IMR-90 (cell line): Measurements from ENCODE around the gene NHSL2. TPM values are rescaled to one million over a fixed set of nuclear protein-coding genes. Genes with fewer than 3 reads are reported as not detected.

Experiments
- ATAC-seq: fragments of 200-7000 bp; cut with Tn5 transposase; 2 replicates; pipeline ENCODE4 v1.9.1; 2020; ENCODE audit warnings: low read depth, mild to moderate bottlenecking, moderate library complexity
- BruUV-seq: library from RNA; stranded (reverse); fragments of 400-500 nt; replicated peaks from 2 replicates; lab custom pipeline; 2021; lab: Mats Ljungman, UMichigan
- CTCF ChIA-PET: fragments of 300-600 bp; formaldehyde crosslinking; extraction: SDS; loops from one replicate; lab custom pipeline; 2021; ENCODE audit warnings: antibody characterized with exemption; lab: Yijun Ruan, JAX
- POLR2A ChIA-PET: fragments of 300-600 bp; sonication (Branson Sonifier 250); formaldehyde crosslinking; loops from one replicate; lab custom pipeline; 2022; ENCODE audit warnings: antibody characterized with exemption; ENCODE audit not compliant: unreplicated experiment; lab: Charles Lee
- DNase-seq: peaks from one replicate; pipeline ENCODE4 v3.0.0; 2013
- H2AFZ ChIP-seq: replicated peaks from 2 replicates; pipeline ENCODE3; 2013; ENCODE audit warnings: low read length, mild to moderate bottlenecking; ENCODE audit not compliant: poor library complexity
- H2AK5ac ChIP-seq: 2 replicates; pipeline ENCODE4 v1.6.1; 2013; ENCODE audit warnings: low read depth, low read length, inconsistent platforms
- H2AK9ac ChIP-seq: replicated peaks from 2 replicates; pipeline ENCODE3; 2013; ENCODE audit warnings: mild to moderate bottlenecking, low read depth, low read length, moderate library complexity; ENCODE audit not compliant: poor library complexity
- H2BK120ac ChIP-seq: 2 replicates; pipeline ENCODE4 v1.6.1; 2013; ENCODE audit warnings: low read depth, low read length, inconsistent platforms
- H2BK15ac ChIP-seq: 3 replicates; pipeline ENCODE4 v1.6.1; 2013; ENCODE audit warnings: low read depth, low read length, inconsistent platforms
- H2BK20ac ChIP-seq: 2 replicates; pipeline ENCODE4 v1.6.1; 2013; ENCODE audit warnings: low read depth, mild to moderate bottlenecking, inconsistent platforms, low read length, moderate library complexity
- H2BK5ac ChIP-seq: 2 replicates; pipeline ENCODE4 v1.6.1; 2013; ENCODE audit warnings: mild to moderate bottlenecking, low read depth, low read length, inconsistent platforms; ENCODE audit not compliant: poor library complexity, severe bottlenecking
- H3K14ac ChIP-seq: replicated peaks from 2 replicates; pipeline ENCODE4 v1.6.1; 2013; ENCODE audit warnings: low read depth, low read length, inconsistent platforms
- H3K18ac ChIP-seq: 2 replicates; pipeline ENCODE4 v1.6.1; 2013; ENCODE audit warnings: low read depth, low read length, control low read depth
- H3K23ac ChIP-seq: 2 replicates; pipeline ENCODE4 v1.6.1; 2013; ENCODE audit warnings: low read depth, low read length, inconsistent platforms
- H3K27ac ChIP-seq: 2 replicates; pipeline ENCODE4 v1.5.1; 2013; ENCODE audit warnings: mild to moderate bottlenecking, control low read depth, low read length; ENCODE audit not compliant: insufficient read depth
- H3K27me3 ChIP-seq: 2 replicates; pipeline ENCODE4 v1.6.1; 2013; ENCODE audit warnings: low read length; ENCODE audit not compliant: control insufficient read depth, insufficient read depth
- H3K36me3 ChIP-seq: 2 replicates; pipeline ENCODE4 v1.6.1; 2013; ENCODE audit warnings: low read length, mixed read lengths; ENCODE audit not compliant: control insufficient read depth, insufficient read depth
- H3K4ac ChIP-seq: 2 replicates; pipeline ENCODE4 v1.6.1; 2013; ENCODE audit warnings: low read depth, low read length, inconsistent platforms
- H3K4me1 ChIP-seq: 2 replicates; pipeline ENCODE4 v1.6.1; 2013; ENCODE audit warnings: low read length, mixed read lengths; ENCODE audit not compliant: control insufficient read depth, insufficient read depth
- H3K4me2 ChIP-seq: 2 replicates; pipeline ENCODE4 v1.6.1; 2013; ENCODE audit warnings: low read depth, mild to moderate bottlenecking, control low read depth, low read length, moderate library complexity
- H3K4me3 ChIP-seq: 2 replicates; pipeline ENCODE4 v1.5.1; 2013; ENCODE audit warnings: low read depth, mild to moderate bottlenecking, control low read depth, low read length, moderate library complexity; ENCODE audit not compliant: insufficient read depth
- H3K56ac ChIP-seq: 2 replicates; pipeline ENCODE4 v1.6.1; 2013; ENCODE audit warnings: low read length, inconsistent platforms; ENCODE audit not compliant: insufficient read depth; ENCODE audit errors: extremely low read depth
- H3K79me1 ChIP-seq, 2 experiments: 2 replicates each; pipeline ENCODE4 v1.6.1; 2013; ENCODE audit warnings: low read length in 2 of 2, inconsistent platforms in 1 of 2, low read depth in 1 of 2
- H3K9ac ChIP-seq: 2 replicates; pipeline ENCODE4 v1.6.1; 2013; ENCODE audit warnings: low read depth, low read length, control low read depth
- H3K9me1 ChIP-seq: 2 replicates; pipeline ENCODE4 v1.6.1; 2013; ENCODE audit warnings: low read length, inconsistent platforms; ENCODE audit not compliant: insufficient read depth
- H3K9me3 ChIP-seq: 2 replicates; pipeline ENCODE4 v1.6.1; 2013; ENCODE audit warnings: low read length; ENCODE audit not compliant: control insufficient read depth, insufficient read depth
- H4K20me1 ChIP-seq: 2 replicates; pipeline ENCODE4 v1.6.1; 2013; ENCODE audit warnings: low read length, inconsistent platforms; ENCODE audit not compliant: insufficient read depth
- H4K5ac ChIP-seq: 2 replicates; pipeline ENCODE4 v1.6.1; 2013; ENCODE audit warnings: mild to moderate bottlenecking, low read depth, low read length, control low read depth
- H4K8ac ChIP-seq, 2 experiments: 2 replicates each; pipeline ENCODE4 v1.6.1; 2013; ENCODE audit warnings: low read depth in 2 of 2, low read length in 2 of 2, control low read depth in 1 of 2, inconsistent platforms in 1 of 2
- H4K91ac ChIP-seq: 2 replicates; pipeline ENCODE4 v1.6.1; 2013; ENCODE audit warnings: low read depth, low read length, inconsistent platforms; ENCODE audit not compliant: insufficient read depth
- CHD1 ChIP-seq: IDR thresholded peaks from 2 replicates; pipeline ENCODE4 v1.6.1; 2012; ENCODE audit warnings: low read depth, low read length, improper control_type of control experiment
- FOS ChIP-seq: fragments of 150-350 bp; IDR thresholded peaks from 2 replicates; pipeline ENCODE4 v1.6.1; 2016; ENCODE audit warnings: low read depth, low read length
- MAFK ChIP-seq: IDR thresholded peaks from 2 replicates; pipeline ENCODE4 v1.6.1; 2012; ENCODE audit warnings: low read depth, low read length, improper control_type of control experiment
- MAZ ChIP-seq: IDR thresholded peaks from 2 replicates; pipeline ENCODE4 v1.6.1; 2012; ENCODE audit warnings: low read depth, mild to moderate bottlenecking, low read length, improper control_type of control experiment, moderate library complexity, borderline replicate concordance
- MXI1 ChIP-seq: IDR thresholded peaks from 2 replicates; pipeline ENCODE4 v1.6.1; 2012; ENCODE audit warnings: low read depth, mild to moderate bottlenecking, low read length, moderate library complexity, borderline replicate concordance
- POLR2A ChIP-seq: IDR thresholded peaks from 2 replicates; pipeline ENCODE4 v1.6.1; 2012; ENCODE audit warnings: mild to moderate bottlenecking, low read depth, low read length
- RAD21 ChIP-seq: IDR thresholded peaks from 2 replicates; pipeline ENCODE4 v1.6.1; 2012; ENCODE audit warnings: low read length, improper control_type of control experiment
- RCOR1 ChIP-seq: IDR thresholded peaks from 2 replicates; pipeline ENCODE4 v1.6.1; 2012; ENCODE audit warnings: mild to moderate bottlenecking, low read length, improper control_type of control experiment; ENCODE audit not compliant: insufficient replicate concordance
- SMC3 ChIP-seq: fragments of 150-350 bp; IDR thresholded peaks from 2 replicates; pipeline ENCODE4 v1.6.1; 2016; ENCODE audit warnings: low read depth, mild to moderate bottlenecking, antibody characterized with exemption, low read length, moderate library complexity
- WGBS, 2 experiments: methylation state at CpG; one replicate each; pipeline versions ENCODE4 v1.1.5 to v1.1.7; 2013; ENCODE audit warnings: missing lambda C conversion rate in 2 of 2; ENCODE audit not compliant: insufficient read length in 1 of 2; ENCODE audit errors: extremely low coverage in 2 of 2; 5-methylcytosine and 5-hydroxymethylcytosine counted together
- dilution Hi-C: fragments of 300-500 bp; cut with HindIII; formaldehyde crosslinking; loops from one replicate; pipeline ENCODE4 v1.14.3; 2018; ENCODE audit warnings: low sequenced_read_pairs; ENCODE audit not compliant: unreplicated experiment
- in situ Hi-C: fragments of 300-500 bp; cut with MboI; formaldehyde crosslinking; loops from 3 replicates; pipeline ENCODE4 v1.14.3; 2019; ENCODE audit warnings: low sequenced_read_pairs, inconsistent platforms, mixed read lengths
- intact Hi-C: fragments of 100-400 bp; cut with micrococcal nuclease; formaldehyde crosslinking; loops from 2 replicates; pipeline ENCODE4 v1.10.0; 2022
- polyA plus RNA-seq, 3 experiments: library from polyadenylated mRNA; depleted of rRNA; stranded (reverse); fragments of >200 nt; gene quantifications; 2 replicates each; pipeline ENCODE4 v1.2.3, GENCODE V29; 2012; ENCODE audit warnings: low replicate concordance in 1 of 3
- total RNA-seq: library from RNA; depleted of rRNA; stranded (reverse); fragments of >200 nt; gene quantifications from 2 replicates; pipeline ENCODE4 v1.2.3, GENCODE V29; 2012
- TF ChIP-seq, protein P1 (sequence below): conservative IDR thresholded peaks from 2 replicates; pipeline ENCODE4 v1.5.1; 2012; ENCODE audit warnings: mild to moderate bottlenecking, low read depth, low read length, improper control_type of control experiment

The NHSL2 gene
- total and polyA plus RNA-seq, 2 of the 4 experiments (the other 2 are of a cell fraction), result 0.72 to 0.75 TPM

DNA sequence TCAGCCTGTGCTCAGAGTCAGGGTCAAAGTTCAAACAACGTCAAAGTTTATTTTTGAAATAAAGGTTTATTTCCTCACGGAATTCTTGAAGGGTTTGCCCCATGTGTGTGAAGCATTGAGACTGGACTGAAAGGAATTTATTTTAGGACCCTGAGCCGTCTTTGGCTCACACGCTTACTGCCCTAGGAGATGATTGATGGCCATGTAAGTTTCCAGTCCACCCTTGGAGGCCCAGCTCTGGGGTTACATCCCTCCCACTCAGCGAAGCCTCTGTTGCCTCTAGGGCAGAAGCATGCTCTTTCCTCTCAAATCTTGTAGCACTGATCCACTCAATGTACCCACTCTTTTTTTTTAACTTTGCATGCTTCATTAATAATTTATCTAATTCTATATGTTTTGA, 4.5 kb upstream of the NHSL2 start:
- Histone ChIP-seq H3K36me3 (no peaks in the 10 kb centered on the region), H3K4me3 (no peak overlapping the region), H4K5ac (no peak overlapping the region), H3K56ac (no peak overlapping the region), H2AK5ac (no peak overlapping the region), H3K4me2 (no peak overlapping the region), H2BK20ac (no peak overlapping the region), H3K18ac (no peak overlapping the region), H3K9me3 (0 out of 2 replicates have a peak, but pooled peaks cover 1% of the 10 kb centered on the region), H2BK120ac (no peak overlapping the region), H3K9me1 (no peaks in the 10 kb centered on the region), H4K8ac (no peak overlapping the region), H2AFZ (no peak overlapping the region), H3K9ac (no peak overlapping the region), H3K14ac (no peak overlapping the region), H2AK9ac (no peak overlapping the region), H4K20me1 (no peaks in the 10 kb centered on the region), H3K79me1 (no peaks in the 10 kb centered on the region), H2BK15ac (no peak overlapping the region), H3K27ac (no peak overlapping the region), H3K4ac (no peak overlapping the region), H3K27me3 (peaks cover 37% of the 10 kb centered on the region), H3K4me1 (no peaks in the 10 kb centered on the region), H2BK5ac (no peak overlapping the region), H3K23ac (no peak overlapping the region), H4K91ac (no peak overlapping the region)
- 48% methylated on average over 4 of the region's 5 CpGs; no CpG with 5 or more reads in 1 of the 2 experiments for WGBS, 2 experiments
- ChIA-PET CTCF (no interaction called here), POLR2A (no interaction called here)
- ATAC-seq (no peak), DNase-seq (no peak)
- TF ChIP-seq RAD21, result no peak
- no peak for TF ChIP-seq RCOR1
- TF ChIP-seq MAZ, result no peak
- TF ChIP-seq MAFK, result no peak
- no peak for TF ChIP-seq CHD1
- TF ChIP-seq FOS, result no peak
- TF ChIP-seq, protein P1, sequence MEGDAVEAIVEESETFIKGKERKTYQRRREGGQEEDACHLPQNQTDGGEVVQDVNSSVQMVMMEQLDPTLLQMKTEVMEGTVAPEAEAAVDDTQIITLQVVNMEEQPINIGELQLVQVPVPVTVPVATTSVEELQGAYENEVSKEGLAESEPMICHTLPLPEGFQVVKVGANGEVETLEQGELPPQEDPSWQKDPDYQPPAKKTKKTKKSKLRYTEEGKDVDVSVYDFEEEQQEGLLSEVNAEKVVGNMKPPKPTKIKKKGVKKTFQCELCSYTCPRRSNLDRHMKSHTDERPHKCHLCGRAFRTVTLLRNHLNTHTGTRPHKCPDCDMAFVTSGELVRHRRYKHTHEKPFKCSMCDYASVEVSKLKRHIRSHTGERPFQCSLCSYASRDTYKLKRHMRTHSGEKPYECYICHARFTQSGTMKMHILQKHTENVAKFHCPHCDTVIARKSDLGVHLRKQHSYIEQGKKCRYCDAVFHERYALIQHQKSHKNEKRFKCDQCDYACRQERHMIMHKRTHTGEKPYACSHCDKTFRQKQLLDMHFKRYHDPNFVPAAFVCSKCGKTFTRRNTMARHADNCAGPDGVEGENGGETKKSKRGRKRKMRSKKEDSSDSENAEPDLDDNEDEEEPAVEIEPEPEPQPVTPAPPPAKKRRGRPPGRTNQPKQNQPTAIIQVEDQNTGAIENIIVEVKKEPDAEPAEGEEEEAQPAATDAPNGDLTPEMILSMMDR, result no peak
- TF ChIP-seq MXI1, result no peak
- TF ChIP-seq POLR2A, result no peak
- no peak for TF ChIP-seq SMC3
- intact Hi-C loops, result no loop called here
- no TSS peak for BruUV-seq
- dilution Hi-C loops, result no loop called here
- in situ Hi-C loops, result no loop called here
